A549 (cell line): ENCODE measurements around the gene ANKS6.

Experiments used
- CHD4 ChIP-seq: fragments of 200-600 bp; sonication (generic); IDR thresholded peaks from 2 replicates; pipeline ENCODE4 v1.6.1; 2016; ENCODE audit warnings: antibody characterized with exemption, mild to moderate bottlenecking, borderline replicate concordance
- CTCF ChIP-seq: fragments of >200 bp; sonication (Bioruptor Twin); formaldehyde crosslinking; IDR thresholded peaks from 3 replicates; pipeline ENCODE4 v1.5.1; 2016
- EP300 ChIP-seq, 2 experiments: fragments of >200 bp; sonication (Bioruptor Twin); formaldehyde crosslinking; IDR thresholded peaks; 2 replicates in 1 of 2; 3 replicates in 1 of 2; pipeline ENCODE4 v1.6.1; 2016 to 2017
- POLR2A ChIP-seq: IDR thresholded peaks from 2 replicates; pipeline ENCODE4 v1.6.1; 2012; ENCODE audit warnings: mild to moderate bottlenecking, low read length
- POLR2AphosphoS2 ChIP-seq: conservative IDR thresholded peaks from 2 replicates; pipeline ENCODE4 v1.6.1; 2012; ENCODE audit warnings: low read length, improper control_type of control experiment, inconsistent platforms
- RAD21 ChIP-seq, 2 experiments: fragments of >200 bp in 1 of 2; sonication (Bioruptor Twin) in 1 of 2; formaldehyde crosslinking in 1 of 2; IDR thresholded peaks in 1 of 2; conservative IDR thresholded peaks in 1 of 2; 2 replicates in 1 of 2; 3 replicates in 1 of 2; pipeline ENCODE4 v1.6.1; 2012 to 2018; ENCODE audit warnings: inconsistent platforms in 1 of 2
- RCOR1 ChIP-seq: fragments of 150-350 bp; IDR thresholded peaks from 2 replicates; pipeline ENCODE4 v1.6.1; 2014; ENCODE audit warnings: antibody characterized with exemption, low read length, low read depth
- REST ChIP-seq: fragments of 200-600 bp; sonication (generic); IDR thresholded peaks from 2 replicates; pipeline ENCODE4 v1.6.1; 2016; ENCODE audit warnings: antibody characterized with exemption, mild to moderate bottlenecking, moderate library complexity
- RFX5 ChIP-seq: fragments of 450-650 bp; IDR thresholded peaks from 2 replicates; pipeline ENCODE4 v1.7.1; 2014; ENCODE audit warnings: antibody characterized with exemption, mild to moderate bottlenecking, moderate library complexity
- SMC3 ChIP-seq: fragments of >200 bp; sonication (Bioruptor Twin); formaldehyde crosslinking; IDR thresholded peaks from 3 replicates; pipeline ENCODE4 v1.6.1; 2018; ENCODE audit warnings: inconsistent platforms
- SREBF2 ChIP-seq: fragments of 450-650 bp; IDR thresholded peaks from 2 replicates; pipeline ENCODE4 v1.6.1; 2014; ENCODE audit warnings: mild to moderate bottlenecking, moderate library complexity
- USF2 ChIP-seq: fragments of 450-650 bp; IDR thresholded peaks from 2 replicates; pipeline ENCODE4 v1.6.1; 2014; ENCODE audit warnings: antibody characterized with exemption
- TF ChIP-seq, protein P1 (sequence below): IDR thresholded peaks from 2 replicates; pipeline ENCODE4 v1.6.1; 2012
- TF ChIP-seq, protein P2 (sequence below): fragments of >200 bp; sonication (Bioruptor Twin); formaldehyde crosslinking; IDR thresholded peaks from 2 replicates; pipeline ENCODE4 v1.6.1; 2016

DNA sequence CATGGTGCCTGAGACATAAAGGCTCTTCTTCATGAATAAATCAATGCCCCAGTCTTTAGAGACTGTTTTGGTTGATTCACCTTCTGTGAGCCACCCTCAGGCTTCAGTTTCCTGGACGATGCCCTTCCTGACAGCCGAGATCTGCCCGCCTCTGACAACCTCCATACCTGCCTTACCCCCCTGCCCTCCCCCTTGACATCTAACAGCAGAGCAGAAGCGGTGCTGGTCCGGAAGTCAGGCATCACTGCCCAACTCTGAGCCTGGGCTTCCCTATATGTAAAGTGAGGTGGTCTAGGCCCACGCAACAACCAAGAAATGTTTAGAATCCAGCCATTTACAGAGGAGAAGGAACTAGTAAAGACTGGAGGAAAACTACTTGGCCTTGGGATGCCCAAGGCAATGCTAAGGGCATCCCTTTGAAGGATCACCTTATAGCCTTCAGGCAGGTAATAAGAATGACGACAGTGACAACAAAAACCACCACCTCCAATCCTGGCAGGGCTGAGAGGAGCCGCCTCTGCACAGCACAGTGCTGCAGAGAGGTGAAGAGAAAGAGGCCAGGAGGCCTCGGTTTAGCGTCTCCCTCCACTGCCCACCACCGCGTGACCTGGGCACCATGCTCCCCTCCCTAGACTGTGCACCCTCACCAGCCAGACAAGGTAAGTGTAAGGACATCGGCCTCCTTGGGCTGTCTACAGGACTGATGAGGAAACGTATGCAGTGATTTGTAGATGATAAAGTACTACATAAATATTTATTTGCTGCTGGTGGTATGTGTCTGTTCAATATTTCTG, 52.3 kb downstream of the ANKS6 start:
- no peak for TF ChIP-seq CTCF
- TF ChIP-seq POLR2A = no peak
- no peak for TF ChIP-seq REST
- TF ChIP-seq USF2 = no peak
- TF ChIP-seq CHD4 = no peak
- no peak for TF ChIP-seq EP300 (IDR thresholded peaks at IDR 0.05)
- TF ChIP-seq RAD21 (conservative IDR thresholded peaks at IDR 0.05 in 1 of 2, IDR thresholded peaks at IDR 0.05 in 1 of 2) = no peak
- TF ChIP-seq SMC3 = no peak
- no peak for TF ChIP-seq POLR2AphosphoS2
- no peak for TF ChIP-seq RFX5
- TF ChIP-seq, protein P1, sequence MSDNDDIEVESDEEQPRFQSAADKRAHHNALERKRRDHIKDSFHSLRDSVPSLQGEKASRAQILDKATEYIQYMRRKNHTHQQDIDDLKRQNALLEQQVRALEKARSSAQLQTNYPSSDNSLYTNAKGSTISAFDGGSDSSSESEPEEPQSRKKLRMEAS = no peak
- no peak for TF ChIP-seq RCOR1
- TF ChIP-seq, protein P2, sequence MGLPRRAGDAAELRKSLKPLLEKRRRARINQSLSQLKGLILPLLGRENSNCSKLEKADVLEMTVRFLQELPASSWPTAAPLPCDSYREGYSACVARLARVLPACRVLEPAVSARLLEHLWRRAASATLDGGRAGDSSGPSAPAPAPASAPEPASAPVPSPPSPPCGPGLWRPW = no peak
- no peak for TF ChIP-seq SREBF2
